Inflammatory macrophage treated with lipopolysaccharide for 1 hour (primary cell): ENCODE results near the gene RSU1.
"Not testable (repeated sequence)": the region's sequence is repeated elsewhere in the genome, so short reads cannot be mapped to it uniquely, and the experiment has no call there.

Experiments
- DNase-seq, 2 donors: peaks; one replicate each; pipeline ENCODE4 v3.0.0-alpha.2; 2020 to 2022

Gene RSU1

DNA sequence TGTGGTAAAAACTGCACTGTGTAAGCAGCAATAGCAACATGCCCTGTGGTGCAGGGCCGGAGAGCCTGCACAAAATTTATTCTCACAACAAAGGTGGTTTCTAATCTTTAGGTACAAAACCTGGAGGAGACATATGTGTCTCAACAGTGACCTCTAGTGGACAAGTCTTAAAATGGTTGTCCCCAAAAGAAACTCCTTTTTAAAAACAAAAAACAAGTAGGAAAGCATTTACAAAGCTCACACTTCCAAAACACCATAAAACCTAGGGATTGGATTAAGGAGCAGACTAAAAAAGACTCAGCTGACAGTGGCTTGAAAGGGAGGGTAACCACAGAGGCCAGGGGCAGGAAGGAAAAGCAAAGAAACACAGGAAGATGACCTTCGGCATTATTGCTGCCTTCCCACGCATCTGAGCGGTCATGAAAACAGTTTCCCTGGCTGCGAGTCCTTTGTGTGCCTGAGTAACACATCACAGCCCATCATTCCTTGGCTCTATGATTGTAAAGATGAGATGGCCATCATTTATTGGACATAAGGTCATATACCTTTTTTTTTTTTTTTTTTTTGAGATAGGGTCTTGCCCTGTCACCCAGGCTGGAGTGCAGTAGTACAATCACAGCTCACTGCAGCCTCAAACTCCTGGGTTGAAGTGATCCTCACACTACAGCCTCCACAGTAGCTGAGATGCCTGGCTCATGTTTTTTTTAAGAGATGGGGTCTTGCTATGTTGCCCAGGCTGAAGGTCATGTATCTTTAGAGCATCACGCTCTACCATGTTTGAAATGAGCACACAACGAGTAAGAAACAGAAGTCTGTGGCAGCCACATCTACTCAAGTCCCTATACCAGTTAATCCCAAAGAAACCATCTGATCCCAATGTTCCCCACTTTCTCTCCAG, 39.5 kb downstream of the RSU1 start:
- peak in 1 of 2 donors; percentile 59 for DNase-seq

DNA sequence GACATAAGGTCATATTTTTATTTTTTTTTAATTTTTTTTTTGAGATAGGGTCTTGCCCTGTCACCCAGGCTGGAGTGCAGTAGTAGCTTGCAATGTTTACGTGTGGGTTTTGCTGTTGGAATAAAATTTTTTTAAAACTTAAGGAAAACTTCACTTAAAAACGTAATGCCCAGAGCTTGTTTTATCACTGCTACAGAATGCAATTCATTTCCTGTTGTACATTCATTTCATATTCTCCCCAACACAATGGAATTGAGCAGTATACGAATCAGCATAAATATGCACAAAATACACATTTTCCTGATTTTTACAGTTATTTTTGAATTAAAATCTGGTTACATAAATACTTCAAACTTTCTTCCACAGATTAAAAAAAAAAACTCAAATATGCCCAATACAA, 40.3 kb downstream of the RSU1 start:
- no peak for DNase-seq

DNA sequence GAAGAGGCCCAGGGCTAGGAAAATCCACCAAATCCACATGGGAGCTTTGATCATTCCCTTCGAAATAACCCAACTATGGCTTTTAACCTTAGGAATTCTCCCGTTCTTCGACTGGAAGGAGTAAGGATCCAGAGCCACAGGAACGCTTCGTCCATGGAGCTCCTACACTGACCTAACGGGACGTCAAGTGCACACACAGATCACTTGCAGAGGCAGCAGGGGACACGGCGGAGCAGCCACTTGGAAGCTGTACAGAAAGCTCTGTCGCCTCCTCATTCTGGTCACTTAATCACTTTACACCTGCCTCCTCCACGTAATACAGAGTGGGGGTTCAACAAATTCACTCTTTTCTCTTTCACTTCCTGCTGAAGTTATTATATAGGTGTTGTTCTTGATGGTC, 43.9 kb downstream of the RSU1 start:
- no peak for DNase-seq

DNA sequence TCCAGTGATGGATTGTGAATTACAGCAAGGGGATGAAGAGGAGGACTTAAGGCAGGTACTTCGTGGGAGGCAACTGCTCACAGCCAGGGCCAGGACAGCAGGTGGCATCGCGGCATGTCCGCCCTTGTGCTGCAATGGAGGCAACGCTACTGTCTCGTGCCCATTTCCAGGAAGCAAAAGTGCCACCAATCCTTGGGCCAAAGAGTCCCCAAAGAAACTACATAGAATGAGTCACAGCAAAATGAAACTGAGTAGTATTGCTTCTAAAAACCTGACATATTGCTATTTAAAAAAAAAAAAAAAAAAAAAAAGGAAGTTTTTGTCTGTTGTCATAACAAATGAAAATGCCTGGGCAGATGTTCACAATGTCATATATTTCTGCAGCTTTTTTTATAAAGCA, 46.6 kb downstream of the RSU1 start:
- peak; percentile 51 to 71 for DNase-seq

DNA sequence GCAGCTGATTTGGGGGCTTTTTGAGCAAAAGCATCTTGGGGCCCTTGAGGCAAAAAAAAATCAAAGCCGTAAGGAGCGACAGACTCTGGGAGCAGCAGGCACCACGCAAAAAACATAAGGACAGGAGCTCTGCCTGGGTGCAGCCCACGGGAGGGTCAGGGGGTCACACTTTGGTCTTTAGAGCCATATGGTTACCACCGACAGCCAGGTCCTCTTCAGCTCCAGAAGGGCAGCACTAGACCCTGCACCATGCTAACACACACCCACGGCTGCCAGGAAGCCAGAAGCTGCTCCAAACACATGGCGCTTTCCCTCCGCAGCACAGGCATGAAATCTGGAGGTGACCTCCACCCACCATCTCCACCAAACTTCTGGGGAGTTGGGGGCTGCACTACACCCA, 47.1 kb downstream of the RSU1 start:
- DNase-seq = no peak

DNA sequence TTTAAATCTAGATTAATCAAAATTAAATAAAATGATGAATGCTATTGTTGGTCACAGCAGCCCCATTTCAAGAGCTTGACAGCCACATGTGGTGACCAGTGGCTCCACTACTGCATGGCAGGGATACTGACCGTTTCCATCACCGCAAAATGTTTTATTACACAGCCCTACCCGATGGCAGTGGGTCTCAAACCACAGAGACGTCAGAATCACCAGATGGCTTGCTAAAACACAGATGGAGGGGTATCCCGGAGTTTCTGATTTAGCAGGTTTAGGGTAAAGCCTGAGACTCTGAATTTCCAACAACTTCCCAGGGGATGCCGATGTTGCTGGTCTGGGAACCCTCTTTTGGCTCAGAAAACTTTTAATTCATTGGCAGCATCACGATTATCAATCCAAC, 47.9 kb downstream of the RSU1 start:
- no peak for DNase-seq

DNA sequence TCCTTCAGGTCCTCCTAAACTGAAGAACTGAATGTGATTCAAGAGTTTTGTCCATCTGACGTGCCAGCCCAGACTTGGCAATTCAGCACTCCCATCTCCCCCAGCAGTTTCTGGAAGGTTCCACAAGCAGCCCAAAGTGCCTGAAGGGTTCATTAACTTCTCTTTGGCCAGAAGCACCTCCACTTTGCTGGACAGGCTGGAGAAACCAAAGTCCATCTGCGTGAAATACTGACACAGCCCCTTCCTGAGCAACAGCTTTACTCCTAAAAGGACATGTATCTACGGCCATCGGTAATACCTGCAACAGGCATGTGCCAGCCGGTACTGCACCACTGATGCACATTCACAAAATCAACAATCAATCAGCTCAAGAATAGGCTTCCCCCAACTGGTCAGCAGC, 48.5 kb downstream of the RSU1 start:
- DNase-seq = no peak

DNA sequence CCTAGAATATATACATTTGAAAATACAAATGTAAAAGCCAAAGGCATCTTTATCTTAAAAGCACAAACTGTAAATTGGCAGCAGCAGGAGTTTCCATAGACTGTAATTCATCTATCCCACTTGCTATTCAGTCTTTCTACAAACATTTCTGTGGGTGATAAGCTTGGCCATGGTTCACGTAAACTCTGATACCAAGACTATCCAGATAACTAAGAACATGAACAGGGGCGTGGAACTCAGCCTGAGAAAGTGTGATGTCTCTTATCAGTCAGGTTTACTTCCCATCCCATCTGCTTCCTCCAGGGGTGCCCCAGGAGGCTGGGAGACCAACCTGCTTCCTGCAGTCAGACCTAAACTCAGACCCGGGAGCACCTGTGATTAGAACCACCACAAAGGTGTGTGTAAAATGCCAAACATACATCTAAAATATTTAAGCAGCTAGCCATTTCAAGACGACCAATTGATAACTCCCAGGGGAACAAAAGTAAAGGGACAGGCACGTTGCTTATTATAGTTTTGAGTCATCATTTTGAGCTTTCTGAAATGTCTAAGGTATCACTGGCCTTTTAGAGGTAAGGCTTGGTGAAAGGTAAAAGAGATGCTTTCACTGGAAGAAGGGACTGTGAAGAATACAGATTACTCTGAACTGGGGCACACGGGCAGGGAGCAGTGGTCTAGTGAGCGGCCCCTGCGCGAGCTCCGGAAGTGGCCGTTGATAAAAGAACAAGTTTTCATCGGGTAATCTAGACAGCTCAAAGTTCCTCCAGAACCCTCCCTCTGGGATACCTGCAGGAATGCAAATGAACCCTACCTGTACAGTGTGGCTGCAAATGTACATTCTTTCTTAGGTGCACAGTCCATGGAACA, 51.5 kb downstream of the RSU1 start:
- DNase-seq = no peak

DNA sequence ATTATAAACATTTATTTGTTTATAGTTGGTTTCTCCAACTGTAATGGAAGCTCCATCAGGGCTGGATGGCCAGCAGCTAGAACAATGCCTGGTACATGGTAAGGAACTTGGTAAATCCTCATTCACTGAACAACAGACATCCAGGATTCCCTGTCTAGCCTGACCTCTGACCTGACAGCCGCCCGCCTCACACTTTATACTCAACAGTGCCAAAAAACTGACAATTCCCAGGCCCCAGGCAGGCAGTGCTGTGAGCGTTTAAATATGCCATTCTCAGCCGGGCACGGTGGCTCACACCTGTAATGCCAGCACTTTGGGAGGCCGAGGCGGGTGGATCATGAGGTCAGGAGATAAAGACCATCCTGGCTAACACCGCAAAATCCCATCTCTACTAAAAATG, 55.9 kb downstream of the RSU1 start:
- no peak for DNase-seq

DNA sequence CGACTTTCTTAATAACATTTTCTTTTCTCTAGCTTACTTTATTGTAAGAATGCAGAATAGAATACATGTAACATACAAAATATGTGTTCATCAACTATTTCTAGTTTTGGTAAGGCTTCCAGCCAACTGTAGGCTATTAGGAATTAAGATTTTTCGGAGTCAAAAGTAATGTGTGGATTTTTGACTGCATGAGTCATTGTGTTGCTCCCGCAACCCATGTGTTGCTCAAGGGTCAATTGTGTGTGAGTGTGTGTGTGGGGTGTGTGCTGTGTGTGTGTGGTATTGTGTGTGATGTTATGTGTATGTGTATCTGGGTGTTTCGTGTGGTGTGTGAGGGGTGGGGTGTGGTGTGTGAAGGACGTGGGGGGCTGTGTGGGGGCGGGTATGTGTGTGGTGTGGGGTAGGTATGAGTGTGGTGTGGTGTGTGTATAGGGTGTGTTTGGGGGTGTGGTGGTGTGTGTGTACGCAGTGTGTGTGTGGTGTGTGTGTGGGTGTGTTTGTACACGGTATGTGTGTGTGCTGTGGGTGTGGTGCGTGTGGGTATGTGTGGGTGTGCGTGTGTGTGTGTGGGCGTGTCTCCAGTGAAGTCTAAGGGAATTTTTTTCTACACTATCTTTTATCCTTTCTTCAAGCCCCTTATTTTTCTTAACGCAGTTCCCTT, 60.5 kb downstream of the RSU1 start:
- DNase-seq = no peak

DNA sequence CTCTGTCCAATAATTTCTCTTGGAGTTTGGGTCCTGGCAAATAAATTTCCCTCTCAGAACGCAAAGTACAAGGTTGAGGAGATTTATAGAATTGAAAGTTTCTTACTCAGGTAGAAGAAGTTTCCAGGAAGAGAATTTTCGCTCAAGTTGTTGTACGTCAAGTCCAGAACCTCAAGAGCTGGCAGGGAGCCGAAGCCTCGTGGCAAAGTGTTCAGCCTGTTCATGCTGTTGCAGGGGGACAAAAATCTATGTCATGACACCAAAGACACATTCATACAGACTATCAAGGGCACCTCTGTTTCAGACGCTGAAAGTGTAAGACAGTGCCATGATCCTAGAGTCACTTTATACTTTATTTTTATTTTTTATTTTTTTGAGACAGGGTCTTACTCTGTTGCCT, 62.5 kb downstream of the RSU1 start:
- DNase-seq = no peak

DNA sequence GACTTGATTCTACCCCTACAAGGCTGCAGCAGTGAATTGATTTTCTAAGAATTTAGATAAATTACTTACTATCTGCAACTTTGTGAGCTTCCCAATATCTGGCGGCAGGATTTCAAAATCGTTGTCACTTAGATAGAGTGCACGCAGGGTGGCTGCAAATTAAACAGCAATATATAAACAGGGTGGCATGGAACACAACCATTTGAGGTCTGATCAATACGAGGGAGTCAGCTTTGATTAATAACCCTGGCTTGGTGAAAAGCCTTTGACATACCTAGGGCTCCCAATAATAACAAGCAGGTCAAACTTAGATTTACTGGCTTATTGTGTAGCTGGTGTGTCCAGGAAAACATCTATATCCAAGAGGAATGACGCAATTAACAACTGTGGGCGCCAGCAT, 64.4 kb downstream of the RSU1 start:
- not testable (repeated sequence) for DNase-seq

DNA sequence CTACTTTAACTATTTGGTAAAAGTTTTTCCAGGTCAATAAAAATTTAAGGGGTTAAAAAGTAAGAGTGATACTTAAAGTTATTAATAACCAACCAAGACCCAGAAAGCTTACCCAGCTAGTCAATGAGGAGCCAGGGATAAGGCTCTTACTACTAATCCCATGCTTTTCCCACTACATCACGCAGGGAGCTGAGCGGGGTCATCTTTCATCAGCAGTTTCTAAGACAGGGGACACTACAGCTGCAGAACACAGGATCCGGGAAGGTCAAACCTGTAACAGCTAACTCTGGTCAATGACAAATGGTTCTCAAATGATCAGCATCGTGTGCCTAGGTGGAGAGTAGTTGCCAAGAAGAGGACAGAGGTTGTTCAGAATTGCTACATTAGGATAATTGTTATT, 65.1 kb downstream of the RSU1 start:
- no peak for DNase-seq

DNA sequence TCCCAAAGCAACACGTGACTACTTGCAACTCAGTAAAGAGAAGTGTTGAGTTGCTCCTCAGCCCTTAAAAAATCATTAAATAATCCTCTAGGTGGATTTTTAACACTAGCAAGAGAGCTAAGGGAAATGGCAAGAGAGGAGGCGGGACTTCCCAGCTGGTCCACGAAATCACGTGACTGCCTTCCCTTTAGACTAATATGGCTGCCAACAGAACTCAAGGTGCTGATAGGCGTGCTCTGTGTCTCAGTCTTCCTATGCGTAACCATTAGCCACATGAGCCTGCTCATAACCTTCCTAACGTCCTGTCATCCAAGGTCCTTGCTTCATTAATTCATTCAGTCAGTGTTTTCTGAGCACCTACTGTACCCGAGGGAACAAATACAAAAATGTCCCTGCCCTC, 66.0 kb downstream of the RSU1 start:
- DNase-seq = no peak

DNA sequence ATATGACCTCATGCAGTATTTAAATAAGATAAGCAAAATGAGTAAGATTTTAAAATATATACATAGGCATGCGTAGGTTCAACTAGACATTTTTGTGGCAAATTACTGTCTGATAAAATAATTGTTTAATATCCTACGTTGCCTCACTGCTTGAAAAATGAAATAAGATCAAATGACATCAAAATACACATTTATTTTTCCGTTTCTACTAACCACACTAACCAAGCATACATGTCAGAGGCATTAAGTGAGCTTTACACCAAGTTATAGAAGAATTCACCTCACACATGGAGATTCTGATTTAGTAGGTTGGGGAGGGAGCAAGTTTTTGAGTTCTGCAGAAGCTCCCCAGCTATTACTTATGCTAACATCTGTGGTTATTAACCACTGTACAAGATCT, 66.8 kb downstream of the RSU1 start:
- no peak for DNase-seq

DNA sequence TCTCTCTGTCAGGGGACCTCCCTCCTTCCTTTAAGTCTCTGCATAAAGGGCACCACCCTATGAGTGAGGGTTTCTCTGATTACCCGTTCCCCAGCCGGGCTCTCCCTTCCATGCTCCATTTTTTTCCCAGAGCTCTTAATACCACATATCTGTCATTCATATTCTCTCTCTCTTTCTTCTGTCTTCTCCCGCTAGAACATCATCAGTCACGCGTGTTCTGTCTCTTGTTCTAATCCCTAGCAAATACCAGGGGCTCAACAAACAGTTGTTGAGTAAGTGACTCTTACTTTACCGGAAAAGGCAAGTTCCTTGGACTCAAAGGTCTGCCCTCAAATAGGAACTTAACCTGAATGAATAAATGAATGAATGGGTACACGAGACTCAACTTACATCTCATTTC, 68.5 kb downstream of the RSU1 start:
- DNase-seq = no peak

DNA sequence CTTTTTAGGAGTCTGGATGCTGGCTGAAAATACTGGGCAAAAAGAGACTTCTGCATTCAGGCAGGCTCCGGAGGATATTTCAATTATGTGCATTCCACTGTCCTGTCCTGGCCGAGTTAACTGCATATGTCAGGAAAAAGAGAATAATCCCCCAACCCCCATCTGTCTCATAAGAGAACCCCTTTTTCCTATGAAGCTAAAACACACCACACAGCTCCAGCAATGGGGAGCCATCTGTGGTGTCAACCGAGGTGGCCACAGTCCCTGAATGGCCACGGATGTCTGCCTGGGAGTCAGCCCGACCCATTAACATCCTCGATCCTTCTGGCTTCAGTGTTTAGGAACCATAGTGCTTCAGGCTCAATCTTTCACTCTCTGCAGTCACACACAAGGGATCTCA, 70.4 kb downstream of the RSU1 start:
- DNase-seq = no peak

DNA sequence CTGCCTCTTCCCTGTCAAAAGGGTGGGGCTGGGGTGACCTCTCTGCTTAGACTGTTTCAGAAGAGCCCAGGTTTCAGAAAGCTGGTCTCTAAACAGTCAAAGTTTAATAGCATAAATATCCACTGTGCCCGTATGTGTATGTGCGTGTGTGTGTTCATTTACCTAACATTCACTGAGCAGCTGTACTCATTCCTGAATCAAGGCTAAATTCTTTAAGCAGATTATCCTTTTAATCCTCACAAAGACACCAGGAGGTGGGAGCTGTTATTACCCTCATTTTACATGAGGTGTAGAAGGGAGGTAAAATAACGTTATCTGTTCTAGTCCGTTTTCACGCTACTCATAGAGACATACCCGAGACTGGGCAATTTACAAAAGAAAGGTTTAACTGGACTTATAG, 72.2 kb downstream of the RSU1 start:
- DNase-seq = no peak

DNA sequence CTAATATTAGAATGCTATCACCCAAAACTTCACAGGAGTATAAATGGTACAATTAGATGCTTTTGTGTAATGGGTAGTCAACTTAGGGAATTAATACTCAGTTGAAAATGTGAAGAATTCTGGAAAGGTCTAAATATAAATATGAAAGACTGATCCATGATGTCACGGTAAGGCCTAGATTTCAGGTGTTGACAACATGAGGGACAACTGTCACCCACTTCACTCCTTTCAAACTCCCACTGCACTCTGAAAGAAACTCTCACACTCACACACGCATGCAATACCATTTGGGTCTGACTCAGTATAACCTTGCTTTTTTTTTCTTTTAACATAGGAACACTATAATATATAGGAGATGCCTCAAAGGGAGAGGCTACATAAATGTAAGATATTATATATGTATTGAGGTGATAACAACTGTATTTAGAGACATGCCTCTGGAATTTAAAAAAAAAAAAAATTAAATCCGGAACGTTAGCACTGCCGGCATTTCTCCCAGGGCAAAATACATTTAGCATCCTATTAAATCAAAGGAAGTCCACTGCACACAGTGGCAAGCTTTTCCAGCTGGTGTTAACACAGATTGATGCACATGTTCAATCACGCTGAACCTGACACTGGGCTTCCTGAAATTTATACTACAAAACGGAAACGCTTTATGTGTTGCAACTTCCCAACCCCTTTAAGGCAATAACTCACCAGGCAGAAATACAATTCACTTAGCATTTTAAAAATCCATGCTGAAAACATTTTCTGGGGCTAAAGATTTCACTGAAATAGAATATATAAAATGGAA, 74.9 kb downstream of the RSU1 start:
- peak; percentile 16 to 62 for DNase-seq

DNA sequence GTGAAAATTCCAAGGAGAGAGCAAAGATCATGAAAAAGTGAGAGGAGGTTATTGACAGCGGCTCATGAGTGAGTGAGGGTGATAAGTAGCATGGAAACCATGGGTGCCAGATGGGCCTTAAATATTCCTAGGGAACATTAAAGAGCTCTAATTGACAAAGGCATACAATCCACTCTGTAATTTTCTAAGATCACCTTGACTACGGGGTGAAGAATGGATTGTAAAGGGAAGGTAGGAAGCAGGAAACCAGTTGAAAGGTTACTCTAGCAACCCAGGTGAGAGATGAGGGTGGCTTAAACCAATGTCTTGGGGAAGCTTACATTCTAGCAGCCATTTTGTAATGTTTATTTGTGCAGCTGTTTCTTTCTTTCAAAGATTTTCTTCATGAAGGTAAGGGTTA, 75.7 kb downstream of the RSU1 start:
- no peak for DNase-seq

DNA sequence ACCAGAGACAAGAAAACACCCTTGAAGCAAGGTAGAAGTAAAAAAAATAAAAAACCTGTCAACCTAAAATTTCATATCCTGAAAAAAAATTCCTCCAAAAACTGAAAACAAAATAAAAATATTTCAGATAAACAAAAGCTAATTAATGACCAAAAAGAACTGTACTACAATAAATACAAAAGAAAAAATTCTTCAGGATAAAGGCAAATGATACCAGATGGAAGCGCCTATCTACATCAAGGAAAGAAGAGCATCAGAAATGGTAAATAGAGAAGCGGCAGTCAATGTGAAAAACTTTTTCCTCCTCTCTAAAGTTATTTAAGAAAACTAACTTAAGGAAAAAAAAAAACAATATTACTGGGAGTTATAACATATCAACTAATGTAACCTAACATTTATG, 79.8 kb downstream of the RSU1 start:
- no peak for DNase-seq

DNA sequence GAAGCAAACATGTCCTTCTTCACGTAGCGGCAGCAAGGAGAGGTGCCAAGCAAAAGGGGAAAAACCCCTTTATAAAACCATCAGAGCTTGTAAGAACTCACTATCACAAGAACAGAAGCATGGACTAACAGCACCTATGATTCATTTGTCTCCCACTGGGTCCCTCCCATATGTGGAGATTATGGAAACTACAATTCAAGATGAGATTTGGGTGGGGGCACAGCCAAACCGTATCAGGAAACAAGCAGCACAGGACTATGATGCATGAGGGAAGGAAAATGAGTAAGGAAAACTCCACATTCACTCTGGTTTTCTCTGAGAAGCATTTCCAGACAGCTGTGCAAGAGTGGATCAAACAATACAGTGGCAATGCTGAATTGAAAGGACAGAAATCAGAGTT, 81.6 kb downstream of the RSU1 start:
- no peak for DNase-seq

DNA sequence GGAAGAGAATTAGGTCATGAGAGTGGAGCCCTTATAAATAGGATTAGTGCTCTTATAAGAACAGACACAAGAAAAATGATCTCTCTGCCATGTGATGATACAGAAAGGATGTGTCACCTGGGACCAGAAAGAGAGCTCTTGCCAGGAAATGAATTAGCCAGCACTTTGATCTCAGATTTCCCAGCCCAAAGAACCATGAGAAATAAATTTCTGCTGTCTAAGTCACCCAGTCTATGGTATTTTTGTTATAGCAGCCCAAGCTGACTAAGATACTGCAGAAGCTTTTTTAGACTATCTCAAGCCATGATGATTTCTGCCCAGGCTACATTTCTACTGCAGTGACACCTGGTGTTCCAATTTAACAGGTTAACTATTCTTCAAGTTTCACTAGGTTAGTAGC, 84.8 kb downstream of the RSU1 start:
- DNase-seq = no peak
